Limb (tissue), 2 donors: ENCODE results near the gene ARPC2.

Source experiments
- DNase-seq, 2 donors: peaks; one replicate each; pipeline ENCODE4 v3.0.0-alpha.2; 2016; ENCODE audit errors: extremely low spot score in 2 of 2

Gene ARPC2

DNA sequence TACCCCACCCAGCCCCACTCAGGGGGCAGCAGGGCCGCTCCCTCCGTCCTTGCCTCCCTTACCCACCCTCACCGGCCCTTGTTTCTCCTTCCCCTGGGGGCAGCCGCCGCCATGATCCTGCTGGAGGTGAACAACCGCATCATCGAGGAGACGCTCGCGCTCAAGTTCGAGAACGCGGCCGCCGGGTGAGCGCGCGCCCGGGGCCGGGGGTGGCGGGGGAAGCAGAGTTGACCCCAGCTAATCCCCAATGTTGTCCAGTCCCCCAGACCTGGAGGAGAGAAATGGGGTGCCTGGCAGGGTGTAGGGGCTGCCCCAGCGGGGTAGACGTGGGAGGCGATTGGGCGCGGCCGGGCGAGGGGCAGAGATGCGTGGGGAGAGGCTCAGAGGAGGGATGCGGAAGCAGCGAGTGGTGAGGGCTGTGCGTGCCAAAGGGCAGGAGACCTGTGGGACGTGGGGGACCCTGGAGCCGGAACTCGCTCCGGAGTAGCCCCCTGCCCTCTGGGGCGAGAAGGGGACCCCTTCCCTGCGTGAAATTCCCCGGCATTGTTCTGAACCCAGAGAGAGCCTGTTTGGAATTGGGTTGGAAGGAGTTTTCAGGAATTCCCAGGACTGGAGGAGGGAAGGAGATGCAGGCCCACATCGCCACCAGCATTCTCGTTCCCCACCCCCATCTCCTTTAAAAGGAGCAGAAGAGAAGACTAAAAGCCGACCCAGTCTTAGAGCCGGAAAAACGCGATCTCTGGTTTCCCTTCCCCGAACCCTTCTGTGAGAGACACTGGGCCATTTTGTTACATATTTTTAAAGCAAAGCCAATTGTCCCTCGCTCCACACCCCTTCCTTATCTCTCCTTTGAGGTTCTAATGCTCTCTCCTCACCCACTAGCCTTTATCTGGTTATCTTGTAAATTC lies 625 bp downstream of the ARPC2 start:
- no peak for DNase-seq

DNA sequence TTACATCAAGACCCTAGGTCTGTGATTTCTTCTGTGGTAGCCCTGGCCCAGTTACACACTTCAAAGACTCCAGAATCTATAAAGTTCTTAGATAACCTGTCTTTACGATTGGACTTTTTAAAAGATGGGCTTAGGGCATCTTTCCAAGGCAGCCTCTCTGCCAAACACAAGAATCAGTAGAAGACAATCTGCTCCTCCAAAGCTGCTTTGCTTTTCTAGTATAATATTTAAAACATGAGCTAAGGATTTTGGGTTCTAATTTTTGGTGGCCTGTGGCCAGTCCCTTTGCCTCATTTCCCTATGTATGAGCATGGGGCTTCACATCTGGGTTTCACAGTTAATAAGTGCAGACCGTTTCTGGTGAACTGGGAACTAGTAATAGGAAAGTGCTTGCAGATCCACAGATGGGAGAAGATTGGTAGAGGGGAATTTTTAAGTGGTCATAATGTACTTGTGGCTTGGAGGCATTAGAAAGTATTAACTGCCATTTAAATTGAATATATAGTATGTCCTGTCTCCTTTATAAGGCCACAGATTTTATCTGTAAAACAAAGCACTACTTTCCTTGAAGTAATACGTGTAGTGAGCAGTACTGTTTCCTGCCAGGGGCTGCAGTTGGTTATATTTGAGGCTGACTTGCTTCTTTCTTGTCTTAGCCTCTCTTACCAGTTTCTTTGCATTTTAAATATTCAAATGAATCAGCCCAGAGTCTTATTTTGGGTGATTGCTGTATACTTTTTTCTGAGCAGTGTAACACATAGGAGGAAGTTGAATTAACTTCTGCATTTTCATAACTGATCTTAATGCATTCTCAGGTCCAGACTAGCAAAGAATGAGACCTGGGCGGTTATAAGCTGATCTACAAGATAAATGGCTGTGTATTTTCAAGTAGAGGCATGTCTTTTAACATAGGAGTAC lies 1.5 kb downstream of the ARPC2 start:
- DNase-seq, result no peak

DNA sequence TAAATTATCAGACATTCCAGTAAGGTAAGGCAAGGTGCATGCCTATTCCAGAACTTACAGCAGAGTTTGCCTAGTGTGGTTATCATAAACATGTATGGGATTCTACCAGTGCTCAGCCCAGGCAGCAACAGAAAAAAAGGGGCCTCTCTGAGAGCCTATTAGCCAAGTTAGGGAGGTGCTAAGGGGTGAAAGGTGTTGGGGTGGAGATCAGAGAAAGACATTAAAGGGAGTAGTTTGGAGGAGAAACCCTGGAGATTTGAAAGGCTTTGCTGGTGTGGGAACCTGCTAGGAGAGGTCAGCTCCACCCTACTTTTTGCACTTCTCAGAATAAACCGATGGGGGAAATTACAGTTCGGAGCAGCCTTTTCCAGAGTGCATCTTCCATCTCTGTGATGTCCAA lies 2.9 kb downstream of the ARPC2 start:
- no peak for DNase-seq

DNA sequence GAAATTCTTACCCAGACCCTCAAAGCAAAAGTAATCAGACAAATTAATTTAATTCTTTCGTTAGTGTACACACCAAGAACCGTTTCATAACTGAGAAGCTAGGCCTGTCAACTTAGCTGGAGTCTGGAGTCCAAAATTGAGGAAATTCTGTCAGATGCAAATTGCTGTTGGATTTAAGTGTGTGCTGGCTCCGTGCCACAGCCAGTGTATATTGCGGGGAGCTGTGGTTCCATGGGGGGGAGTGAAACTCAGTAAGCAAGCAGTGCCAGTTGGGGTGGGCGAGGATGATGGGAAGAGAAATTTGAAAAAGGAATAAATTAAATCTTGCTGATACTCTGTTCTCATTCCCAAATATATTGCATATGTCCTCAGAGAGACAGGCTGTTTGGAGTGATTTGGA lies 4.0 kb downstream of the ARPC2 start:
- DNase-seq, result no peak

DNA sequence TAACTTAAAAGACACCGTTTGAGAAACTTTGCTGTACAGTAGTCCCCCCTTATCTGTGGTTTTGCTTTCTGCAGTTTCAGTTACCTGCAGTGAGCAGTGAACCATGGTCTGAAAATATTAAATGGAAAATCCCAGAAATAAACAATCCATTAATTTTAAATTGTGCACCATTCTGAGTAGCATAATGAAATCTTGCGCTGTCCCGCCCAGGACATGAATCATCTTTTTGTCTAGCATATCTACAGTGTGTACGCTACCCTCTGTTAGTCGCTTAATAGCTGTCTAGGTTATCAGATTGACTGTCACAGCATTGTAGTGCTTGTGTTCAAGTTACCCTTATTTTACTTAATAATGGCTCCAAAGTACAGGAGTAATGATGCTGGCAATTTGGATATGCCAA lies 6.1 kb downstream of the ARPC2 start:
- no peak for DNase-seq

DNA sequence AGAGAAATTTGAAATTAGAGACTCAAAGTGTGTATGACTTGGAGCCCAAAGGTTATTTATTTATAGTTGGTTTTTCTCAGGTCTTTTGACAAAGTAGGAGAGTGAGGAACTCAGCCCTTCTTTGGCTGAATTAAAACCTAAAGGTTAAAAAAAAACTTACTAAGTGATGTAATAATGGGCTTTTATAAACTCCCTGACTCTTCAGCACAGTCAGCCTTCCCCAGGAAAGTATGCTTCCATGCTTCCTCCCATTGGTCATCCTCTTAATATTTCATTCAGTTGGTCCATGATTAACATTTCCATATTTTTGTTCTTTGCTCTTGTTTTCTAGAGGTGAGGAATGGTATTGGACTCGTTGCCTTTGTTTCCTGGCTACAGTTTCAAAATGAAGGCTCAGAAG lies 7.2 kb downstream of the ARPC2 start:
- no peak for DNase-seq

DNA sequence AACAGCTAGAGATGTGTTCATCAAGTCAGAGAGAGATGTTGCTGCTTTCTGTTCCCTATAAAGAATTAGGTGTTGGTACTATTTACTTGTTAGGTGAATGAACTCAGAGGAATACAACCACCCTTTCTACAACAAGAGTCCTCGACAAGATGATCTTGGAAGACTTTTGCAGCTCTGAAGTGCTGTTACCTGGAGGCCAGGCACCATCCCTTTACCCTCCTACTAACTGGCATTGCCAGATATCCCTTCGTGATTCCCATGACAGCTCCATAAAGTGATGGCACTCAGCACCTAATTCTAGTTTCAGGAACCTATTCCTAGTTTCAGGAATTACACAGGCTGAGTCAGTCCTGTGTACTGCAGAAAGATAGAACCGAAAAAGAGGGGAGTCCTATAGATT lies 9.9 kb downstream of the ARPC2 start:
- DNase-seq, result no peak

DNA sequence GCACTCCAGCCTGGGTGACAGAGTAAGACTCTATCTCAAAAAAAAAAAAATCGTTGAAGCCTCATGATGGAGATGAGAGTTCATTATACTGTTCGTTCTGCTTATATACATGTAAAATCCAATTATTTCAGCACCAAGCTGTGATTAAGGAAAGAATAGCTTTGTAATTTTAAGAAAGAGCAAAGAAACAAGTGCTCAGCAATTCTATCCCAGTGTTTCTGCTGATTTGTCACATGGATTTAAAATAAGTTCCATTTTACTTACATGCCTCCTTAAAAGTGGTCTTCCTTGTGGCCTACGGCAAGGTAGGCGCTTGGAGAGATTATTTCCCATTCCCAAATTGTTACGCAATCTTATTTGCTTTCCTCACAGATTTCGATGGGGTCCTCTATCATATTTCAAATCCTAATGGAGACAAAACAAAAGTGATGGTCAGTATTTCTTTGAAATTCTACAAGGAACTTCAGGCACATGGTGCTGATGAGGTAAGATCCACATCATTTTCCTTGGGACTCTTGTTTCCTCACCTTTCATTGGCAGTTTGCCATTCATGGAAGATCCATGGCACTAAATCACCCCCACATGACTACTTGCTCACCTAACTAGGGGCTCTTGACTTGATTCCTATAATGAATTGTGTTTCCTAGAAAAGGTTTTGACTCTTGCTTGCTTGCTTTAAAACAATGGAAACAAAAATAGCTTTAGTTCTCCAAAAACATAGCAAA lies 11.5 kb downstream of the ARPC2 start:
- DNase-seq, result no peak

DNA sequence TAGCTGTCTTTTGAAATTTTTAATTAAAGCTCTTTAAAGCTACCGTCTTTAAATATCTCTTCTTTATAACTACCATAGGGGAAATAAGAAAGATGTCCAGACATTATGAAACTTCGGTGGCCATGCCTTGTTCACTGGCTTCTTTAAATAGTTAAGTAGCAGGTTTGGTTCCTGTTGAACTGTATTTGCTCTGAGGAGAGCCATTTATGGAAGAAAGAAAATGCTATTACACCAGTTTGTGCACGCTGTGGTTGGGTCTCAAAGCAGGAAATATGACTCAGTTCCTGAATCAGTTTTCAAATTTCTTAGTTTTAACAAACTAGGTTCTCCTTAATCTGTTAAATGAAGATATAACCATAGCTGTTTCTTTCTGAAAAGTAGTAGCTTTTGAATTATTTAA lies 12.2 kb downstream of the ARPC2 start:
- no peak for DNase-seq

DNA sequence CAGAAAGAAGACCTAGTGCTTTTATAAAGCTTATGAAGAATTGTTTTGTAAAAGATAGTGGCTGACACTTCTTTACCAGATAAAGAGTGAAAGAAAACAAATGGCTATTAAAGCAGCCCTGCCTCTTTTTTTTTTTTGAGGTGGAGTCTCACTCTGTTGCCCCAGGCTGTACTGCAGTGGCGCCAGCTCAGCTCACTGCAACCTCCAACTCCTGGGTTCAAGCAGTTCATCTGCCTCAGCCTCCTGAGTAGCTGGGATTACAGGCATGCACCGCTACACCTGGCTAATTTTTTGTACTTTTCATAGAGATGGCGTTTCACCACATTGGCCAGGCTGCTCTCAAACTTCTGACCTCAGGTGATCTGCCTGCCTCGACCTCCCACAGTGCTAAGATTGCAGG lies 12.9 kb downstream of the ARPC2 start:
- DNase-seq, result no peak

DNA sequence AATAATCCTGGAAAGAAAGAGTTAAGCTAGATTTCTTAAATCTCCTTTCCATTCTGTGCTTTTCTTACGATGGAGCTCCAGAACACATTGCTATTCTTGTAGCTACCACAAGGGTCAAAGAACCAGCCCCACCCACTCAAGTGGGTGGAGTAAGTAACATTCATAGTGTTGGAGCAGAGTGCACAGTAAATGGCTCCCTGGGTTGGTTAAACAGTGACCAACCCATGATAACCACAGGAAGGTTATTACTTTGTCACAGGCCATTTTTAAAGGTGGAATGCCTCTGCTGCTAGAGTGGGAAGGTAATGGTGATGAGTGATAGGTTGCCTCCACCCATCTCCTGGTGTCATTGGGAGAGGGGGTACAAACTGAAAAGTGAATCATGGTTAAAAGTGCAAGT lies 13.9 kb downstream of the ARPC2 start:
- no peak for DNase-seq

DNA sequence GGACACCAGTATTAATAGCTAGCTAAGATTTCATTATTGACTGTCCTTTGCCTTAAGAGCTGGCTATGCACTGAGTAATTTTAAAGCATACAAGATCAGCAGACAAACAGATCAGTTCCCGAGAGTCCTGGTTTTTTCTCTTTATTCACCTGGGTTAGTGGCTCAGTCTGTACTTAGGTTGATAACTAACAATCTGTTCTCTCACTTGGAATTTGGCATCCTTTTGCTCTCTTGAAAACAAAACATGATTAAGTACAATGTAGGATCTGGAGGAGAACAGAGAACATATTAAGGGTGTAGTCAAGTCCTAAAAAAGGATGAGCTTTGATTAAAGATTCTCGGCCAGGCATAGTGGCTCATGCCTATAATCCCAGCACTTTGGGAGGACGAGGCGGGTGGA lies 16.6 kb downstream of the ARPC2 start:
- no peak for DNase-seq

DNA sequence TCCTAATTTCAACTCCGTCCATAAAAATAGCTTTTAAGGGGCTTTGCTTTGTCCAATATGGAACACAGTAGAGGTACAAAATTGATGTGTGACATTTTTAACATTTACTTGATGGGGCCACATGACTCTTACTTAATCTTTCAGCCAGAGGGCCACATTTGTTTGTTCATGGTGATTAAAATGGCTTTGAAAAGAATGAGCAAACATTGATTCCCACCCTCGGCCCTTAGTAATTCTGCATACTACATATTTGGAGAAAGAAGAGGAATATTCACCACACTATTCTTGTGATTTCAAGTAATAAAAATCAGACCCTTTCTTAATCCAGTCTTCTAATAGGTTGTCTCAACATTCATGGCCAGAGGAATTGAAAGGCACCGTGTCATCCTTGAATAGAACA lies 17.5 kb downstream of the ARPC2 start:
- DNase-seq, result no peak

DNA sequence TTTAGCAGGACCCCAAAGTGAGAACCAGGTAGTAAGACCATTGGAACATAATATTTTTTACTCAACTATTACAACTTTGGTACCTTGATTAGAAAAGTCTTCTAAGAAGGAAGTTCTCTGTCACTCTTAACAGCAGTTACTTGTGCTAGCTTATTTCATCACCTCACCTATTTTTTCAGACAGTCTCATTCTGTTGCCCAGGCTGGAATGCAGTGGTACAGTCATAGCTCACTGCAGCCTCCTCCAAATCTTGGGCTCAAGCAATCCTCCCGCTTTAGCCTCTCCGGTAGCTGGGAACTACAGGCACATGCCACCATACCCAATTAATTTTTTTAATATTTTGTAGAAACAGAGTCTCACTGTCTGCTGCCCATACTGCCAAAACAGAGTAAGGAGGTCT lies 18.0 kb downstream of the ARPC2 start:
- DNase-seq, result no peak

DNA sequence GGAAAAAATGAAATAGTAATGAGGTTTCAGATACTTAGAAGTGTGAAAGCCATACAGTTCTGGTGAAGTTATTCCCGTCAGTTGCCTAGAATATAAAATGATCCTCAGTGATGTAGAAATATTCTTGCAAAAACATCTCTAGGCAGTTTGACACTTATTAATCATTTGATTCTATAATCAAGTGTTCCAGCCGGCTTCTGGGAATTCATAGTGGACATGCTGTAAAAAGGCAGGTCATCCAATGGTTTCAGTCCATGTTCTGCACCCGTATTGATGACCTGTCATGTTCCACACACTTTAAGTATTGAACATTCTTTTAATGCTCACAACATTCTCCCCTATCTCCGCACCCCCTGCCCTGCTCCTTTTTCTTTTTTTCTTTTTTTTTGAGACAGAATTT lies 19.8 kb downstream of the ARPC2 start:
- DNase-seq, result no peak

DNA sequence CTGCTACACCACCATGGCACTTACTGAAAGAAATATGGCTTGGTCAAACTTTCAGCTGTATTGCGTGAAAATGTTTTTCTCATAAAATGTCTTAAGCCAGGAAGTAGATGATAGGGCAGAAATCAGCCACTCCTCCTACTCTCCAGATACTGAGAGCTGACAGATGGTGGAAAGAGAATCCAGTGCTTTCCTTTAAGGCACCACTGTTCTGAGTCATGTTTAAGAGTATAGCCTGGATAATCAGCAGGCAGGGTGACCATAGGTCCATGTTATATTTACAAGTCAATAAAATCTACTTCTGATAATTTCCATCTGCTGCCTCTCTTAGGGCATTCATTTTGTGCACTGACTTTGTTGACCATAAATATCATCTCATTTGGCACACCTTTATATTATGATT lies 21.9 kb downstream of the ARPC2 start:
- DNase-seq, result no peak

DNA sequence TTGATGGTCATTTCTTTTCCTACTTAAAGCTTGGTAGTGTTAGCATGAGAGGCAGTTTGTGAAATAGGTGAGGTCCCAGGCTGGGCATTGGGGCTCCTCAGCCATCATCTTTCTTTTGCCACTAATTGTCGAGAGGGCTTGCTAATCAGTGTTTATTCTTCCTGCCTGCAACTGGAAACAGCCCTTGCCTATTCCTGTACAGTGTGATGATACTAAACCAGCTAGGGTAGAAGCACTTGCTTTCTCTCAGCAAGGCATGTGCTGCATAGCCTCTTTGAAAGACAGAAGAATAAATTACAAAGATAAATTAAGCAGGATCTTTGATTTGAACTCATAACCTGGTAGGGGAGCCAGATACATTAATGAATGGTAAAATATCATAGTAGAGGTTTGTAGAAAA lies 27.2 kb downstream of the ARPC2 start:
- no peak for DNase-seq

DNA sequence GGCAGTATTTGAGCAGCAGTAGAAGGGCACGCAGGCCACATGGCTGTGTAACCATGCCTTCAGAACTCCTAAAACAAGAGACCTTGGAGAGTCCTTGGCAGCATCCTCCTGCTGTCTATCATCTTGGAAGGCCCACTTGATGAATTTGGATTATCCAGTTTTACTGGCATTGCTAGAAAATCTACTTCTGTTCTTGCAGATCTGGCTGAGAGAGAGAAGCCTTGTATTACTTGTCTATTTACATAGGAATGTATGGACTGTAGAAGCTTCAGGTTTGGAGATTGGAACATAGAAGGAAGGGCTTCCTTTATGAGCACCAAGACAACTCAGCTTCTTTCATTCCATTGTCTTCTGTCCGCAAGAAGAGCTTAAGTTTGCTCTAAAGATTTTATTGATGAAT lies 27.7 kb downstream of the ARPC2 start:
- DNase-seq, result no peak

DNA sequence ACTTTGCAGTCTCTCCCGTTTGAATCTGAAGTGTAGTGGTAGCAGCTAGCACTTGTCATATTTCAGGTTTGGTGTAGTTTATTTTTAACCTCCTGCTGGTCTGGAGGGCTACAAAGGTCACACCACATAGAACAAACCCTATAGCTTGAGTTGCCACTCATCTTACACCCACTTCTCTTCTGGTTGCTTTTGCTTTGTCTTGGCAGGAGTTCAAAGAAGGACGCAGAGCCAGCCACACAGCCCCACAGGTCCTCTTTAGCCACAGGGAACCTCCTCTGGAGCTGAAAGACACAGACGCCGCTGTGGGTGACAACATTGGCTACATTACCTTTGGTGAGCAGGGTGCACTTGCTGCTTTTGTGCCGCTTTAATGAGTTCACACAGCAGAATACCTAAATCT lies 28.2 kb downstream of the ARPC2 start:
- DNase-seq, result no peak

DNA sequence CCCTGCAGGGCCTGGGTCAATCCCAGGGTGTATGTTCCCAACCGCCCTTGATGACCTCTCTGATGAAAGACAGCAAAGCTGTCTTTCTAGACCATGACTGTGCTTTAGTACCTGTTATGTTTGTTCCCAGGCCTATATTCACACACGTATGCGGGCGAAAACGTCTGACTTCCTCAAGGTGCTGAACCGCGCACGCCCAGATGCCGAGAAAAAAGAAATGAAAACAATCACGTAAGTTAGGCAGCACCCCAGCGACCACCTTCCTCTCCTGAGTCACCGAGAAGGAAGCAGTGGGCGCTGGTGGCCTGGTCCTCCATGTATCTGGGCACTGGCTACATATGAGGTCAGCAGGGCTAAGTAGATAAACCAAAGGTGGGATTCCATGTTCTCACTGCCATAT lies 32.7 kb downstream of the ARPC2 start:
- no peak for DNase-seq

DNA sequence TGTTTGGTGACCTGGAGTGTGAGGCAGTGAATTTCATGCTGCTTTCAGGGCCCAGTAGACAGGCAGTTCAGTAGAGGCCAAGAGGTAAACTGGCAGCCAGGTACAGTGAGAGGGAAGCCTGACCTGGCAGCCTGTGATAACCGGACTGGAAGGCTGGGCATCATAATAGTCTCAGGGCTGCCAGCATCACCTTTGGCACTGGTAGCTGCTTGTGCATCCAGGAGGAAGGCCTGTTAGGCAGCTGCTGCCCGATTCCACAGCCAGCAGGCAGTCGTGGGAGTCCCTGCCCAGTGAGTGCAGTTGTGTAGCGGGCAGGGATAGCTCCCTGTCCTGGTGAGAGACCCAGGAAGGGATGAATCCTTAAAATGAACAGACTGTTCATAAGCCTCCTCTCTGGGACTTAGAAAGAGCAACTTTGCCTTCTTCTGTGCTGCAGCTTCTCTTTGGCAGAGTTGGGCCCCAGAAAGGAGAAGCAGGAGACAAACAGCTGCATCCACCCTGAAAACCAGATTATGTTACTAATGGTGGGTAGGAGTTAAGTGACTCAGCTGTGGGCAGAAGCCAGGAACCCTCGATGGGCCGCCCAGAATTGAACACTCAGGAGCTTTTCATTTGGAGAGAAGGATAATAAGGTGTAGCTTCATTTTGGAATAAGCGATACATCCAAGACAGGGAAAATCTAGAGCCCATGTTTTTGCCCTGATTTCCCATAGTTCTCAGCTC lies 35.7 kb downstream of the ARPC2 start:
- DNase-seq, result no peak
